GM19455 (cell line): ENCODE measurements around the gene XRCC4.
A peak's percentile ranks its signal among the peaks of the same experiment; 100 is the strongest.
"Not testable (repeated sequence)": the region's sequence is repeated elsewhere in the genome, so short reads cannot be mapped to it uniquely, and the experiment has no call there.

Source experiments
- ATAC-seq: cut with Tn5 transposase; IDR thresholded peaks from one replicate; pipeline ENCODE4 v1.9.1; 2021; ENCODE audit not compliant: unreplicated experiment

XRCC4 gene

GRCh38 chr5:83076742-83077661, at the start of gene XRCC4, which contains the start of gene TMEM167A:
XRCC4 (plus strand) TSS chr5:83077547; CDS start chr5:83104920, 27,373 bp downstream.
TMEM167A (minus strand) TSS chr5:83077394; CDS start chr5:83077323, 71 bp downstream.
- ATAC-seq, result peak; percentile 97

- ATAC-seq, result no peak
Observed at GRCh38 chr5:83029912-83030311, 47.4 kb upstream of the XRCC4 start.

- no peak for ATAC-seq
Observed at GRCh38 chr5:83031381-83031780, 46.0 kb upstream of the XRCC4 start.

DNA sequence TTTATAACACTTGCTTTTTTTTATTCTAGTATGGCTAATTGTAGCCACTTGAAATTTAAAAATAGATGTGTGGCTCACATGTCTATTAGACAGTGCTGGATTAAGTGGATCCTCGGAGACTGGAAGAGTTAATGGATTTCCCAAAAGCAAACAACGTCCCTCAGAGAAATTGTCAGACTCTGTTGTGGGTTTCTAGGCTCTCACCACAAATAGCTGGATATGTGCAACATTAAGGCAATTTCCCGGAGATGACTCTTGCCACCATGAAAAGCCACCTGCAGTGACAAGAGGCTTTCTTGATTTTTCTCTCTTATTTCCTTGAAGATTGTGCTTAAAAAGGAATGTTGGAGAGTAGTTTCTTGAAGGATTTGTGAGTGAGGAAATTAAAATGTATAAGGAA, 43.3 kb upstream of the XRCC4 start:
- ATAC-seq, result no peak

DNA sequence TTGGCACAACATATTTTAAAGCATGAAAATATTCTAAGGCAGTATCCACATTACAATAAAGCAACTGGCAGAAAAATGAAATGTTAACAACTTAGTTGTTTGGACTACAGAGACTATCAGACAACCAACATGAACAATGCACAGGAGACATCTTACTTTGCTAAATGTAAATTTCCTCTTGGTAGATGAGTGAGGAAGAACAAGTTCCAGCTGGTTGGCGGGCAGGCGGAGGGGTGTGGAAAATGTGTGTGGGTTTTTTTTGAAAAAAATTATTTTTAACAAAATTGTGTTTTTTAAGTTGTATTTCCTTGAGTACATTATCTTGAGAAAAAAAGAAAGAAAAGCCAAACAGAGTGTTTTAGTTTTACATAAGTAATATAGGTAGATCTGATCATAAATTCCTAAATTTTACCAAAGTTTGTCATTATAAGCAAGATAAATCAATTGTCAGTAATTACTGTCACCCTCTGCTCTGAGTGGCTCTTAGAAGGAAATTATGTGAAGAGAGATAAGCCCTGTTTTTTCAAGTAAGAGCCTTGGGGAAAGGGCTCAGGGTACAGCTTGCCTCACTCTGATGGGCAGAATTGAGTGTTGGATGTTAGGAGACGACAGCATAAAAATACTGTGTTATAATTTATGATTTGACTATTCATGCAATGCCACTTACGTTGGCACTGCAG, 42.7 kb upstream of the XRCC4 start:
- ATAC-seq, result no peak

DNA sequence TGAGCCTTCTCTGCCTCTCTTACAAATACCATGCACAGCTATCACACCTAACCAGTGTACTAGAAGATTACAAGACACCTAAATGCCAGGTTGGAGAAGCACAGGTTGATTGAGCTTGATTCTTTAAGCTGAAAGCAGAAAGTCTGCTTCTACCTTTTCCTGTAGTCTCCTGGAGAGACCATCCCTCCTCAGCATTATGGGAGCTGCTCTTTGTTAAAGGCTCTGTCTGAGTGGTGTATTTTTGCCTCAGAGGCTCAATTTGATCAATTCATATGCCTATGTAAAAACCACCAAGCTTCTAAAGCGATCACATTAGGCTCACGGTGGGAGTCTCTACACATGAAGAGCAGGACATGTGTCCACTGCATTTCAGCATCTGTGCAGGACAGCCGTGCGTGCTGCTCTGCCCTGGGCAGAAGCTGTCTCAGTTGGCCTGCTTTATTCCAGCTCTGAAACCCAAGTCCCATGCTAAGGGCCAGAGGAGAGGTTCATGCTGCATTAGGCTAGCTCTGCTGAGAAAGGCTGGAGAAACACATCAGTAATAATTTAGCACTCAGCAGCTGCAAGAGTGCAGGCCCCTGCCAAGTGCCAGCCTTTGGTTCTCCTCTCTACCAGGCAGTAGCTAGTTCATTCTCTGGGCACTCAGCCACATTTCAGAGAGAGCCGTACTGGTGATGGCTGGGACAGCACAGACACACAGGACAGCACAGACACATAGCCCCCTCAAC, 41.8 kb upstream of the XRCC4 start:
- no peak for ATAC-seq

GRCh38 chr5:83036991-83037575, 40.3 kb upstream of the XRCC4 start:
- no peak for ATAC-seq

DNA sequence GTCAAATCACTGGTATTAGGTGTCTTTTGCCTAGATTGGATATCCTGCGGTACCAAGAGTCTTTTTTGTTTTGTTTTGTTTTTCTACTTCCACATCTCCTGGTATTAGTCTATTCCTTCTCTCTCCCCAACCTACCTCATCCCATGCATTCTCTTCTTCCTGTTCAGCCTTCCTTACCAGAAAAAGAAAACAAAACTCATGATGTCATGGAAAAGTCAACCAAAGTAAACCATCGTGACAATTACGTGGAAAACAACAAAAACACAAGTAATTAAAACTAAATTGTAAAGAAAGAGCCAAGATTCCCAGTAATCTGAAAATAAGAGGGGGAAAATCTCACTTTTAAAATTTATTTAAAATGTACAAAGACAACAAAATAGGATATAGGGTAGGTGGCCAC, 38.4 kb upstream of the XRCC4 start:
- ATAC-seq, result no peak

DNA sequence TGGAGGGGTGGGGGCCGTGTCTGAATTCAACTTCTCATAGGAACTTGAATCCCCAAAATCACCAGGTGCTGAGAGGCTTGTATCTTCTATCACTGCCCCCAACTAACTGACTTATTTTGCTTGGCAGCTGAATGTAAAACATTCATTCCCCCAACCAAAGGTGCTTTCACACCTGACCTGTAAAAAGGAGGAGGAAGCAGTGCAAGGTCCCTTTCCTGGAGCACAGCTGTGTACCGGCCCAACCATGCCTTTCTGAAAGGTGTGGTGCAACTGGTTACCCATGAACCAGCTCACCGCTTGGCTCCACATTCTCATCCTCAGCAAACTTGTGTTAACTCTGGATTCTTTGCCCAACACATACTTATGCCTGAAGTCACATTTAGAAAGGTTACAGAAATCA, 34.8 kb upstream of the XRCC4 start:
- ATAC-seq, result no peak

- ATAC-seq, result no peak
Observed at GRCh38 chr5:83044926-83045325, 32.4 kb upstream of the XRCC4 start.

DNA sequence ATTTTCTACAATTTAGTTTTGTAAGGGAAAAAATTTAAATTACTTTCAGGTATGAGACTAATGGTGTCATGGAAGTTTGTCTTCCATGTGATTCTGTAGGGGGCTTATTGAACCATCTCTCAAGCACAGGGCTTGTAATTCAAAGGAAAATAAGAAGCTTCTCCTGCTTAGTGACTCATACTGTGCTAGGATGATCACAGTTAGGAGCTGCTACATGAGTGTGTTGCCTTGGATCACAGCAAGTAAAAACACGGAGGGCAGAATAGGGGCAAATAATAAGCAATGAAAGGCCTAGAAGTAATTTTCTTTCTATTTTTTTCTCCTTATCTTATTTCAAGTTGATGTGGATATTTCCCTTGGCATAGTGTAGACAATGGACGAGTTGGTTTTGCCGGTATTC, 29.1 kb upstream of the XRCC4 start:
- no peak for ATAC-seq

DNA sequence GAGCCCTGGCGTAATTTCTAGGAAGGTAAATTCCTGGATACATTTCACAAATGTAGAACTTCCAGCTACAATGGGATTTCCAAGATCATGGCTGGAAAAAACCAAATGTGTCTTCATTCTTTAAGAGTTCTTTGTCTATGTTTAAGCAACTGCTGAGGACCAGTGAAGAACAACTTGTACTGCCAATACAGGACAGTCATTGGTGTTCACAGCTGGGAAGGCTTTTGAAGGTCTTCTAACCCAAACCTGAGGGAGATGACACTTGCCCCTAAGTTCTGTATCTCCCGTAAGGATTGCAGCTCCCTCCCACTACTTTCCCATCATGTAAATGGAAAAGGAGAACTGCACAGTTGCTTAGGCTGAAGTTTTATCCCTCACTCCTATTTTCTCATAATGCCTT, 28.5 kb upstream of the XRCC4 start:
- no peak for ATAC-seq

- ATAC-seq, result no peak
Observed at GRCh38 chr5:83049370-83049885, 27.9 kb upstream of the XRCC4 start.

GRCh38 chr5:83050723-83051340, 26.5 kb upstream of the XRCC4 start:
- ATAC-seq, result no peak

GRCh38 chr5:83055166-83055565, 22.2 kb upstream of the XRCC4 start:
- no peak for ATAC-seq

DNA sequence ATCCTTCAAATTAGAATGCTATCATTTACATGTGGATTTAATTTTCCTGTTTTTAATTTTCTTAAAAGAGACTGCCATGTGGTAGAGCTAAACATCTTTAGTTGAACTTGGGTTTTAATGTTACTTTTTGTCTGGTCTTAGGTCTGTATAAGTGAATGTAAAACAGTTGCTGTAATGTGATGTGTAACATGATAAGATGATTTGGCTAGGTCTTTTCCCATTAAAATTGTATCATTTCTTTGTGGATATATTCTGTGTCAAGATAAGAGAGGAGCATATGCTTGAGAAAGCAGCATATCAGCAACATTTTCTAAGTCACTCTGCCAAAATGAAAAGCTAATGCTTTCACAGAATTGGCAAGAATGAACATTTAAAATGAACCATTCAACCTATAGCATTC, 18.6 kb upstream of the XRCC4 start:
- ATAC-seq, result no peak

DNA sequence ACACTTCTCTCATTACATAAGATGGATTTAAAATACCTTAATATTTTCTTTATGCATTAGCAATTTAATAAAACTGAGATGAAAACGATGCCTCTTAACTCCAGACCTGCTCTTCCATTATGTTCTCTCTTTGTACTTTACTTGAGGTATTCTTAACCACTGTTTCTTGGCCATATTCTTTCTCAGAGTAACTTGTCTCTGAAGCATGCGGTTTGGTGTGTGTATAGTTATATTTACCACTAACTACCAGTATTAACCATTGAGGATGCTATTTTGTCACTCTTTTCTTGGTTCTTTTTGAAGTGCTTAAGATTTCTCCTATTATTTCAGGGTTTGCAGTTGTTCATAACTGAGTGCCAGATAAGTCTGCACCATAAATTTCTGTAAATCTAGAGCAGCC, 18.0 kb upstream of the XRCC4 start:
- ATAC-seq, result no peak

DNA sequence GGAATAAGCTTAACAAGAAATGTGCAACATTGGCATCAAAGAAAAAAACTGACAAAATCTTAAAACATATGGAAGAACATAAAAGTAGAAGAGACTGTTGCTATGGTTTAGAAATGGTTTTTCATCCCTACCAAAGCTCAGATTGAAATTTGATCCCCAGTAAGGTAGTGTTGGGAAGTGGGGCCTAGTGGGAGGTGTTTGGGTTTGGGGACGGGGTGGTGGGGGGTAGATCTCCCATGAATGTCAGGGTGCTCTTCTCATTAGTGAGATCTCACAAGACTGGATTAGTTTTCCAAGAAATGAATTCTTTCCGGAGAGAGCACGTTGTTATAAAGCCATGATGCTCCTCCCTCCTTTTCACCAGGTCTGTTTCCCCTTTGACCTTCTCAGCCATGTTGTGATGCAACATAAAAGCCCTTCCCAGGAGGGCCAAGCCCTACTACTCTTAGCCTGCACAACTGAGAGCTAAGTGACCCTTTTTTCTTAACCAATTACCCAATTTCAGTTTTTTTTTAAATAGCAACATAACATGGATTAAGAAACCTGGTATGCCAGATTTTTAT, 10.7 kb upstream of the XRCC4 start:
- no peak for ATAC-seq

- not testable (repeated sequence) for ATAC-seq
Observed at GRCh38 chr5:83067377-83067776, 10.0 kb upstream of the XRCC4 start.
